ENCODE results near the gene KCNC2.

DNA sequence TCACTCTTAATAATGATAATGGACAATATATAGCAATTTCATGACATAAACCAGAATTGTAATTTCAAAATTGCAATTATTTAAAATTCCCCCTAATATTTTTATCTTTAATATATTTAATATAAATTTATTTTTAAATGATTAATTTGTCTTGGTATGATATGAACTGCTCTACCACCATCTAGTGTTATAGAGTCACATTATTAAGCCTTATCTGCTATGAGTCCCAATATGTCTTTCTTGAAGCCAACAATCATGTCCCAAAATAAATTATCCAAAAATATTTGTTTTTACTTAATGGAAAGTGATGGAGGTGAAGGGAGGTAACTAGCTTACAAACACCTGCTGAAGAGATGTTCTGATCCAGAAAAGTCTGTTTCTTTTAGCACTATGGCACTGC is 151.4 kb downstream of the KCNC2 start:
- TF ChIP-seq, protein P1, sequence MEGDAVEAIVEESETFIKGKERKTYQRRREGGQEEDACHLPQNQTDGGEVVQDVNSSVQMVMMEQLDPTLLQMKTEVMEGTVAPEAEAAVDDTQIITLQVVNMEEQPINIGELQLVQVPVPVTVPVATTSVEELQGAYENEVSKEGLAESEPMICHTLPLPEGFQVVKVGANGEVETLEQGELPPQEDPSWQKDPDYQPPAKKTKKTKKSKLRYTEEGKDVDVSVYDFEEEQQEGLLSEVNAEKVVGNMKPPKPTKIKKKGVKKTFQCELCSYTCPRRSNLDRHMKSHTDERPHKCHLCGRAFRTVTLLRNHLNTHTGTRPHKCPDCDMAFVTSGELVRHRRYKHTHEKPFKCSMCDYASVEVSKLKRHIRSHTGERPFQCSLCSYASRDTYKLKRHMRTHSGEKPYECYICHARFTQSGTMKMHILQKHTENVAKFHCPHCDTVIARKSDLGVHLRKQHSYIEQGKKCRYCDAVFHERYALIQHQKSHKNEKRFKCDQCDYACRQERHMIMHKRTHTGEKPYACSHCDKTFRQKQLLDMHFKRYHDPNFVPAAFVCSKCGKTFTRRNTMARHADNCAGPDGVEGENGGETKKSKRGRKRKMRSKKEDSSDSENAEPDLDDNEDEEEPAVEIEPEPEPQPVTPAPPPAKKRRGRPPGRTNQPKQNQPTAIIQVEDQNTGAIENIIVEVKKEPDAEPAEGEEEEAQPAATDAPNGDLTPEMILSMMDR (IDR thresholded peaks at IDR 0.05; ENCODE audit: borderline replicate concordance, extremely low read depth, low read length, poor library complexity, severe bottlenecking), result no peak
- no peak for TF ChIP-seq EZH2 (IDR thresholded peaks at IDR 0.05; ENCODE audit: borderline replicate concordance, low read depth, low read length, severe bottlenecking)
